GM21423 (cell line): ENCODE measurements around the gene ZNF546.
"Not testable (repeated sequence)": the region's sequence is repeated elsewhere in the genome, so short reads cannot be mapped to it uniquely, and the experiment has no call there.

Experiments
- ATAC-seq: cut with Tn5 transposase; IDR thresholded peaks from one replicate; pipeline ENCODE4 v1.9.1; 2021; ENCODE audit warnings: mild to moderate bottlenecking, moderate library complexity; ENCODE audit not compliant: unreplicated experiment

The ZNF546 gene

DNA sequence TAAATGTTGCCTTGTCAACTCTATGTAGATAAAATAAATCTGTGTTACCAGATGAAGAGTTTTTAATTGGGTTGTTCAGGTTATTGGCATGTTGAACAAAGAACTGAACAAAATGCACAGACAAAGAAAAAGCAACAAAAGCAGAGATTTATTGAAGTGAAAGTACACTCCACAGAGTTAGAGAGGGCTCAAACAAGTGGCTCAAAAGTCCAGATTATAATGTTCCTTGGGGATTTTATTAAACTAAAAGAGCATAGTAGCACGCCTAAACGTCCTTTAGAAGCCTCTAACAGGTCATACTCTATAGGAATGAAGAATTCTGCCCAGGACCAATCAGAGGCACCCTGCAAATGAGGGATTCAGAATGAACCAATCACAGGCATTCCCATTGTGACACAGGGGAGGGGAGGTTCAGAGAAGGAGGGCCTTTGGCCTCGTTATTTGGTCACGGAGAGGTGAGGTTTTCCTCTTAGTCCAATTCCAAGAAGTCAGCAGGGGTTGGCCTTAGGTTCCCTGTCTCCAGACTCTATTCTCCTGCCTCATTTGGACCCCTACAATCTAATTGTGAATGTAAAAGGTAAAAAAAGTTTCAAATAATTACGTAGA is 13.1 kb upstream of the ZNF546 start:
- ATAC-seq: no peak

DNA sequence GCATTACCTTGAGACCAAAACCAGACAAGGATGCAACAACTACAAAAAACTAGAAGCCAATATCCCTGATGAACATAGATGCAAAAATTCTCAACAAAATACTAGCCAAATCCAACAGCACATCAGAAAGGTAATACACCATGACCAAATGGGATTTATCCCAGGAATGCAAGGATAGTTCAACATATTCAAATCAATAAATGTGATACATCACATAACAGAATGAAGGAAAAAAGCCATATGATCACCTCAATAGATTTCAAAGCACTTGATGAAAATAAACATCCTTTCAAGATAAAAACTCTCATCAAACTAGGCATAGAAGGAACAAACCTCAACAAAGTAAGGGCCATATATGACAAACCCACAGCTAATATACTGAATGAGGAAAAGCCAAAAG is 10.2 kb upstream of the ZNF546 start:
- no peak for ATAC-seq

DNA sequence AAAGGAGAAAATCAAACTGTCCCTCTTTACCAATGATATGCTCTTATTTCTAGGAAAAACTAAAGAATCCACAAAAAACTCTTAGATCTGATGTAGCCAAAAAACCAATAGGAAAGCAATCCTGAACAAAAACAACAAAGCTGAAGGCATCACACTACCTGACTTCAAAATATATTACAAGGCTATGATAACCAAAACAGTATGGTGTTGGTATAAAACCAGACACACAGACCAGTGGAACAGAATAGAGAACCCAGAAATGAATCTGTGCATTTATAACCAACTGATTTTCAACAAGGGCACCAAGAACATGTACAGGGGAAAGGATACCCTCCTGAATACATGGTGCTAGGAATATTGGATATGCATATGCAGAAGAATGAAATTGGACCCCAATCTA is 9.7 kb upstream of the ZNF546 start:
- ATAC-seq: no peak

DNA sequence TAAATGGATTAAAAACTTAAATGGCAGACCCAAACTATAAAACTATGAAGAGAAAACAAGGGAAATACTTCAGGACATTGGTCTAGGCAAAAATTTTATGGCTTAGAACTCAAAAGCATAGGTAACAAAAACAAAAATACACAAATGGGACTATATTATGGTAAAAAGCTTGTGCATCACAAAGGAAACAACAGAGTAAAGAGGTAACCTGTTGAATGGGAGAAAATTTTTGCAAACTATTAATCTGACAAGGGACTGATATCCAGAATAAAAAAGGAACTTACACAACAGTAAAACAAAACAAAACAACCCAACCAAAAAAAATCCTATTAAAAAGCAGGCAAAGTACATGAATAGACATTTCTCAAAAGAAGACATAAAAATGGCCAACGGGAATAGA is 9.3 kb upstream of the ZNF546 start:
- no peak for ATAC-seq

DNA sequence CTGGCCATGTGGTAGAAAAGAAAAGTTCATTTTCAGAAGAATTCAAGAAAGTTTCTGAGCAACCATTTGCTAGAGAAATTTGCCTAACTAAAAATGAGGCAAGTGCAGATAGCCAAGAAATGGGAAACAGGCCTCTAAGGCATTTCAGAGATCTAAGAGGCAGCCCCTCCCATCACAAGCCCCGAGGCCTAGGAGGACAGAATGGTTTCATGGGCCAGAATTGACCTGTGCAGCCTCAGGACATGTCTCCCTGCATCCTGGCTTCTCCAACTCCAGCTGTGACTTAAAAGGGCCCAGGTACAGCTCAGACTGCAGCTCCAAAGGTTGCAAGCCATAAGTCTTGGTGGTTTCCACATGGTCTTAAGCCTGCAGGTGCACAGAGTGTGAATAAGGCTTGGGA is 3.3 kb upstream of the ZNF546 start:
- ATAC-seq: no peak

DNA sequence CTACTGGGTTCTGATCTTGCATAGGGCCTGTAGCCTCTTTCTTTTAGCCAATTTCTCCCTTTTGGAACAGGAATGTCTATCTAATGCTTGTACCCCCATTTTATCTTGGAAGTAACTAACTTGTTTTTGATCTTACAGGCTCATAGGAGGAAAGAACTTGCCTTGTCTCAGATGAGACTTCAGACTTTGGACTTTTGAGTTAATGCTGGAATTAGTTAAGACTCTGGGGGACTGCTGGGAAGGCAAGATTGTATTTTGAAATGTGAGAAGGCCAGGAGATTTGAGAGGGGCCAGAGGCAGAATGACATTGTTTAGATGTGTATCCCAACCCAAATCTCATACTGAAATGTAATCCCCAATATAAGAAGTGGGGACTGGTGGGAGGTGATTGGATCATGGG is 2.5 kb upstream of the ZNF546 start:
- ATAC-seq: no peak

DNA sequence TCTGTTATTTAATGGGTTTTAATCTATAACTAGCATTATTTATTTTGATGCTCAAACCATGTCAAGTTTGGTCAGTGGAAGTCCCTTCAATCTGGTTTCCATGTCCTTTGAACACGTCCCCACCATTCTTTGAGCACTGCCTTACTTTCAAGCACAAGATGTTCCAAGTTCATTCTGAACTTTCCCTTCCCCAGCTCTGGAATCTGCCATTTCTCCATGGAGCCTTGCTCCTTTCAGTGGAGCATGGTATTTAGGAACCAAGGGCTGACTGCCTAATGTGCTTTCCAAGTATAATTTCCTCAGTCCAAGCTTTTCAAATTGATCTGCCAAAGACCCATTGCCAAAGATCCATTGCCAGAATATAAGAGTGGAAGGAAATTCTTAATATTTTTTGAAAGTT is 1.1 kb upstream of the ZNF546 start:
- ATAC-seq: no peak

DNA sequence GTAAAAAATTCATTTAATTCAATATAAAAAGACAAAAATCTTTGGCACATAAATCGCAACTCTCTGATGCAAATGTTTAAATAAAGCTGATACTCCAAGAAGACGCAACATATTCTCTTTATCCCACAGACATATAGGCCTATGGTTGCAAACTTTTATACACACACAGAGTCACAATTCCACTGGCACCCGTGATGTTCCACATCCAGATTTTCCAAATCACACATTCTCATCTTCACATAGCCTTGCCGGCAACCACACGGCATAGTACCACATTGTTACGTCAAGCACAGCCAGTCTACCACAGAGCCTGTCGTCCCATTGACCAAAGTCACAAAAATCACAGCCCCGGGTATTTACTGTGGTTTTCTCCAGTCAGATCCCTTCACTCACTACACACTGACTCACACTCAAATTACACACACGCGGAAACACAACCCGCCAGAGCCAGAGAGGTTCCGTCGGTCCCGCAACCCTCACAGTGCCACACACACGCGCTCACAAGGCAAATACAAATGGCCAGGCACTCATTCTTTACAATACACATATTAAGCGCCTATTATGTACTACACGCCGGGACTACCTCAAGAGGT is 546 bp upstream of the ZNF546 start:
- ATAC-seq: no peak

DNA sequence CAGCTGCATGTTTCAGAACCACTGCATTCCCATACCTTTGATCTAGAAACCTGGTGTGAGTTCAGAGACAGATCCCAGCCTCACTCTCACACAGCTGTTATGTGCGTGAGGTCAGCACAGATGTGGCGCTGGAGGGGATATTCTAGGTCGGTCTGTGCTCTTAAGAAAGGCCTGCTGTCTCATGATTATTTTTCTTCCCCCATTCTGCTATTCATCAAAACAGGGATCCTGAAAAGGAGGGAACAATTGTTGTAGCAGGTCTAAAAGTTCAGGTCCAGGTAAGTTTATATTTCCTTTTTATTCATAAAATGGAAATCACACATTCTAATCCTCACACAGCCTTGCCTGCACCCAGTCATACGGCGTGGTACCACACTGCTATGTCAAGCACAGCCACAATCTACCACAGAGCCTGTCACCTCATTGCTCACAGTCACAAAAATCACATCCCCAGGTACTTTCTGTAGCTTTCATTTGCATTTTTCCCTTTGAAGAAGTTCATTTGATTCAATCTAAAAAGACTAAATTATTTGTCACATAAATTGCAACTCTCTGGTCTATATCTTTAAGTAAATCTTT is 867 bp downstream of the ZNF546 start:
- peak; percentile 9 for ATAC-seq

DNA sequence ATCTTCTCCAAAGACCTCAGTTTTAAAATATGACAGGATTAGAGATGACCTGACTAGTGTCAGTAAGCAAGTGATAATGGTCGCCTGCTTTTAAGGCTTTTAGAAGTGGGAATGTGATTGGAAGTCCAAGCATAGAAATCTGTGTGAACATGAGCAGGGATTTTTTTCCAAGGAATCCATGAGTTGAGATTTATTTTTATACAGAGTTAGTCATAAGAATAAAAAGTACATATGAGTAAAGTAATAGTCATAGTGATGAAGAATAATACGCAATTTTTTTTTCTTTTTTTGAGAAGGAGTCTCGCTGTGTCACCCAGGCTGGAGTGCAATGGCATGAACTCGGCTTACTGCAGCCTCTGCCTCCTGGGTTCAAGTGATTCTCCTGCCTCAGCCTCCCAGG is 1.6 kb downstream of the ZNF546 start:
- no peak for ATAC-seq

DNA sequence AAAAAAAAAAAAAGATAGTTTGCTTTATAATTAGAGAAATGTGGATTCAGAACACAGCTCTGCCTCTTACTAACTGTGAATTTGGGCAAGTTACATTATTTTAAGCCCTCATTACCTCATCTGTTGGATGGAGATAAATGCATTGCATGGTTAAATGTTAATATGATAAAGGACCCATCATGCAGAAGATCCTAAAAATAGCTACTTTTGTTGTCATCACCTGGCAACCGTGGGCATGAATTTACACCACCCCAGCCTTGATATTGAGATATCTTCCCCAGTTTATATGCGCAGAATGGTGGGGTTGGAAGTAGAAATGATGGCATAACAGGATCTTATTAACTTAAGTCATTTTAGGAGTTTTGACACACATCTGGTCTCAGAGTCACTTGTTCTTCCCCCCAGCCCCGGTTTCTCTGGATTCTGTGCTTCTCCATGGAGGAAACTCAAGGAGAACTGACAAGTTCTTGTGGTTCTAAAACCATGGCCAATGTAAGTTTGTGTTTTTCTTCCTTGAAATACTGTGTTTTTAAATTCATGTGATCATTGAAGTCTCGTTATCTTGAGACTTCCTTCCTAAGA is 8.9 kb downstream of the ZNF546 start:
- no peak for ATAC-seq

DNA sequence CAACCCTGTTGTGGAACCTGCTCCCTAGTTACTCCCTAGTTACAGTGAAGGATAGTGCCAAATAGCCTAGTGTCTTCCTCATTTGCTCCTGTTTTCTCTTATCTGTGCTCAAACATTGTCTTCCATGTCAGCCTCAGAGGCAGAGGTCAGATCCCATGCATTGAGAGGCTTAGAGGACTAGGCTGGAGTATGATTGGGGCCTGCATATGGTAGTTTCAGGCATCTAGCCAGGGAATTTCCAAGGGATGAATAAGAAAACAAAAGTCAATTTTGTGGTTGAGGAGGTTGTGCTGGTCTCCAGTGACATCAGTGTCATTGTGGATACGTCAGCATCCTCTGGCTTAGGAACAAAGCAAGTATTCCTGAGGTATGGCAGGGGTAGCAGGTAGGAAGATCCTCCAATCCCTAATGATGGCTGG is 9.4 kb downstream of the ZNF546 start:
- ATAC-seq: no peak

DNA sequence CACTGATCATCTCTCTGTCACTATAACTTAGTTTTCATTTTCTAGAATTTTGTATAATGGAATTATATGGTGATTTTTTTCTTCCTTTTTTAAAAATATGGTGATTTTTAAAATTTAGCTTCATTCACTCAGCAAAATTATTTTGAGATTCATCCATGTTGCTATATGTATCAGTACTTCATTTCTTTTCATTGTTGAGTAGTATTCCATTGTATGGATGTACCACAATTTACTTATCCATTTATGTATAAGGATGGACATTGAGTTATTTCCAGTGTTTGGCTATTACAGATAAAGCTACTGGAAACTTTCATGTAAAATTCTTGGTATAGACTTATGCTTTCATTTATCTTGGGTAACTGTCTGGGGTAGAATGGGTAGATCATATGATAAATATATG is 12.8 kb downstream of the ZNF546 start:
- ATAC-seq: no peak

DNA sequence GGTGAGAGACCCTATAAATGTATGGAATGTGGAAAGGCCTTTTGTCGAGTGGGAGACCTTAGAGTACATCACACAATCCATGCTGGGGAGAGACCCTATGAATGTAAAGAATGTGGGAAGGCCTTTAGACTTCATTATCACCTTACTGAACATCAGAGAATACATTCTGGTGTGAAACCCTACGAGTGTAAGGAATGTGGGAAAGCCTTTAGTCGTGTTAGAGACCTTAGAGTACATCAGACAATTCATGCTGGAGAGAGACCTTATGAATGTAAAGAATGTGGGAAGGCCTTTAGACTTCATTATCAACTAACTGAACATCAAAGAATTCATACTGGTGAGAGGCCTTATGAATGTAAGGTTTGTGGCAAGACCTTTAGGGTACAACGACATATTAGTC is 17.1 kb downstream of the ZNF546 start:
- no peak for ATAC-seq

DNA sequence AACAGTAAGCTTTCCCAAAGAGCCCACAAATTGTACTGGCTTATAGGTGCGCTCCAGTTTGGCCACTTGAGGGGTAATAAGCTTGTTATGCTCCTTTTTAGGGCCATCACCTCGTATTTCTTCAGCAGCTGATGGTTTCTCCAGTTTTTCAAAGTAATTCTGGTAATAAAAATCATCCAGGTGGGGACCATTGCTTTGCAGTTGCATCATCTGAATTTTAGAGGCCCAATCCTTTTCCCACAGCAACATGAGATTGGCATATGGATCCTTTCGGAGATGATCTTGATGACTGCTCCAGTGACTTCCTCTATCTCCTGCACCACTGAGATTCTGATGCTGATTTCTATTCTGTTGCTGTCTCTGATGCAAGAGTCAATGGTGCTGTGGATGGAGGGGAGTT is 27.1 kb downstream of the ZNF546 start:
- ATAC-seq: no peak

DNA sequence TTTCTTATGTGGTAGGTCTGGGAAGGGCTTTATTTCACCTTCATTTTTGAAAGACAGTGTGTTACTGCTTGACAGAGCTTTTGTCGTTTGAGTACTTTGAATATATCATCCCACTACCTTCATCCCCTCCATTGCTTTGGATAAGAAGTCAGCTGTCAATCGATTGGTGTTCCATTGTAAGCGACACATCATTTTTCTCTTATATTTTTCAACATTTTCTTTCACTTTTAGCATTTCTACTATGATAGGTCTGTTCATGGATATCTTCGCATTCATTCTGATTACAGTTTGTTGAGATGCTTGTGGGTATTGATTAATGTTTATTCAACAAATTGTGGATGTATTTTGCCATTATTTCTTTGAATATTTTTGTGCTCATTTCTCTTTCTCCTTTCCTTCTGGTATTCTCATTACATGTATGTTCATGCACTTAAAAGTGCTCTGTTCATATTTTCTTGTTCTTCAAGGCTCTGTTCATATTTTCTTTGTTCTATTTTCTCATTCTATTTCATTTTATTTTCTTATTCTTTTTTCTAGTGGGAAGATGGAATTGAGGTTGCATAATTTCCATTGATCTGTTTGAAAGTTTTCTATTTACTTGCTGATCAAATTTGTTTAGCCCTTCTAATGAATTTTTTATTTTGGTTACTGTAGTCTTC is 29.2 kb downstream of the ZNF546 start:
- no peak for ATAC-seq

DNA sequence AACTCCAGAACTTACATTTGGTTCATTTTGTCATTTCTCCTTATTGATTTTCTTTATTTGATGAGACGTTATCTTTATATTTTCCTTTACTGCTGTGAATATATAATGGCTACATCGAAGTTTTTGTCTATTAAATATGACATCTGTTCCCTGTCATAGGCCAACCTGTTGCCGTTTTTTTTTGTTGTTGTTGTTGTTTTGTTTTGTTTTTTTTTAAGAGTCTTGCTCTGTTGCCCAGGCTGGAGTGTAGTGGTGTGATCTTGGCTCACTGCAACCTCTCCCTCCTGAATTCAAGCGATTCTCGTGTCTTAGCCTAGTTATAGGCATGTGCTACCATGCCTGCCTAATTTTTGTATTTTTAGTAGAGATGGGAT is 29.7 kb downstream of the ZNF546 start:
- ATAC-seq: no peak

DNA sequence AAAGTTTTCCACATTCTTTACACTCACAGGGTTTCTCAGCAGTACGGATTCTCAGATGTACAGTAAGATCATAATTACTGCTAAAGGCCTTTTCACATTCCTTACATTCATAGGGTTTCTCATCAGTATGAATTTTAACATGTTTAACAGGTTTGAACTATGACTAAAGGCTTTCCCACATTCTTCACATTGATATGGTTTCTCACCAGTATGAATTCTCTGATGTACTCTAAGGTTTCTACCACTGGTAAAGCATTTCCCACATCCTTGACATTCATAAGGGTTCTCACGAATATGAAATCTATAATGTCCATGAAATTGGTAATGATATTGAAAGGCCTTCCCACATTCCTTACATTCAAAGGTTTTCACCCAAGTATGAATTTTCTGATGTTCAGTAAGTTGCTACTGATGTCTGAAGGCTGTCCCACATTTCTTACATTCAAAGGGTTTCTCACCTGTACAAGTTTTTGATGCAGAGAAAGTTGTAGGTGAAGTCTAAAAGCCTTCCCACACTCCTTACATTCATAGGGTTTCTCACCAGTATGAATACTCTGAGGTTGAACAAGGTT is 37.2 kb downstream of the ZNF546 start:
- no peak for ATAC-seq

DNA sequence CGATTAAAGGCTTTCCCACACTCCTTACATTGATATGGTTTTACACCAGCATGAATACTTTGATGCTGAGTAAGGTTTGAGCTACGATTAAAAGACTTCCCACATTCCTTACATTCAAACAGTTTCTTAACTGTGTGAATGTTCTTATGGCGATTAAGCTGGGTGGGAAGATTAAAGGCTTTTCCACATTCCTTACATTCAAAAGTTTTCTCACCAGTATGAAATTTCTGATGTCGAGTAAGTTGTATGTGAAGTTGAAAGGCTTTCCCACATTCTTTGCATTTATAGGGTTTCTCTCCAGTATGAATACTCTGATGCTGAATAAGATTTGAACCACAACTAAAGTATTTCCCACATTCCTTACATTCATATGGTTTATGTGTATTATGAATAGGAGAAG is 39.1 kb downstream of the ZNF546 start:
- ATAC-seq: no peak

DNA sequence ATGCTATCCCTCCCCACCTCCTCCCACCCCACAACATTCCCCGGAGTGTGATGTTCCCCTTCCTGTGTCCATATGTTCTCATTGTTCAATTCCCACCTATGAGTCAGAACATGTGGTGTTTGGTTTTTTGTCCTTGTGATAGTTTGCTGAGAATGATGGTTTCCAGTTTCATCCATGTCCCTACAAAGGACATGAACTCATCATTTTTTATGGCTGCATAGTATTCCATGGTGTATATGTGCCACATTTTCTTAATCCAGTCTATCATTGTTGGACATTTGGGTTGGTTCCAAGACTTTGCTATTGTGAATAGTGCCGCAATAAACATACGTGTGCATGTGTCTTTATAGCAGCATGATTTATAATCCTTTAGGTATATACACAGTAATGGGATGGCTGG is 41.2 kb downstream of the ZNF546 start:
- ATAC-seq: not testable (repeated sequence)

DNA sequence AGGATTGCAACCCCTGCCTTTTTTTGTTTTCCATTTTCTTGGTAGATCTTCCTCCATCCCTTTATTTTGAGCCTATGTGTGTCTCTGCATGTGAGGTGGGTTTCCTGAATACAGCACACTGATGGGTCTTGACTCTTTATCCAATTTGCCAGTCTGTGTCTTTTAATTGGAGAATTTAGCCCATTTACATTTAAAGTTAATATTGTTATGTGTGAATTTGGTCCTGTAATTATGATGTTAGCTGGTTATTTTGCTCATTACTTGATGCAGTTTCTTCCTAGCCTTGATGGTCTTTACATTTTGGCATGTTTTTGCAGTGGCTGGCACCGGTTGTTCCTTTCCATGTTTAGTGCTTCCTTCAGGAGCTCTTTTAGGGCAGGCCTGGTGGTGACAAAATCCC is 44.9 kb downstream of the ZNF546 start:
- not testable (repeated sequence) for ATAC-seq

DNA sequence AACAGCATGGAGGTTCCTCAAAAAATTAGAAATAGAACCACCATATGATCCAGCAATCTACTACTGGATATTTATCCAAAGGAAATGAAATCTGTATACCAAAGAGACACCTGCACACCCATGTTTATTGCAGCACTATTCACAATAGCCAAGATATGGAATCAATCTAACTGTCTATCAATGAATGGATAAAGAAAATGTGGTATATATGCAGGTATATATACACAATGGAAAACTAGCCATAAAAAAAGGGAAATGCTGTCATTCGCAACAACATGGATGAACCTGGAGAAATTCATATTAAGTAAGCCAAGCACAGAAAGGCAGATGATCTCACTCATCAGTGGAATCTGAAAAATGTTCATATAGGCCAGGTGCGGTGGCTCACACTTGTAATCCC is 56.6 kb downstream of the ZNF546 start:
- ATAC-seq: no peak
